Right atrium auricular region (tissue), 2 donors: ENCODE measurements around the gene UMODL1. TPM values are rescaled to one million over a fixed set of nuclear protein-coding genes. Genes with fewer than 3 reads are reported as not detected.

Source experiments
- DNase-seq: peaks from one replicate; pipeline ENCODE4 v3.0.0-alpha.2; 2019; ENCODE audit warnings: low spot score
- H3K27ac ChIP-seq, 2 donors: fragments of 200-600 bp; sonication (generic); 1 replicate in 1 of 2; 2 replicates in 1 of 2; pipeline ENCODE4 v1.5.1; 2016 to 2019
- H3K27me3 ChIP-seq, 2 donors: fragments of 200-600 bp; sonication (generic); one replicate each; pipeline versions ENCODE4 v1.5.1 to v1.6.0; 2017 to 2019
- H3K36me3 ChIP-seq: fragments of 200-600 bp; sonication (generic); one replicate; pipeline ENCODE4 v1.5.1; 2016
- H3K4me1 ChIP-seq, 2 donors: fragments of 200-600 bp; sonication (generic); one replicate each; pipeline versions ENCODE4 v1.5.1 to v1.6.0; 2017 to 2019
- H3K4me3 ChIP-seq, 2 donors: fragments of 200-600 bp; sonication (generic); 1 replicate in 1 of 2; 2 replicates in 1 of 2; pipeline ENCODE4 v1.5.1; 2017 to 2019; ENCODE audit warnings: mild to moderate bottlenecking in 1 of 2, moderate library complexity in 1 of 2
- H3K9me3 ChIP-seq, 2 donors: fragments of 200-600 bp; sonication (generic); one replicate each; pipeline ENCODE4 v1.5.1; 2019
- total RNA-seq, 2 donors: library from RNA; depleted of rRNA; stranded (reverse); fragments of >200 nt; gene quantifications; one replicate each; pipeline ENCODE4 v1.1.0, GENCODE V29; 2016
- TF ChIP-seq, protein P1 (sequence below), 2 donors: fragments of 200-600 bp; sonication (generic); IDR thresholded peaks; one replicate each; pipeline ENCODE4 v1.5.1; 2019; ENCODE audit warnings: antibody characterized with exemption in 2 of 2

Gene UMODL1
- total RNA-seq, 2 donors from 2014 or later = not detected

GRCh38 chr21:42058631-42059111 lies 12.4 kb upstream of the UMODL1 start:
- Histone ChIP-seq H3K36me3 (no peaks in the 10 kb centered on the region), H3K4me1 (peaks cover 0 to 13% of the 10 kb centered on the region in 2 donors), H3K27ac (no peak overlapping the region), H3K4me3 (no peak overlapping the region), H3K27me3 (no peaks in the 10 kb centered on the region), H3K9me3 (no peaks in the 10 kb centered on the region)
- DNase-seq = no peak
- TF ChIP-seq, protein P1, sequence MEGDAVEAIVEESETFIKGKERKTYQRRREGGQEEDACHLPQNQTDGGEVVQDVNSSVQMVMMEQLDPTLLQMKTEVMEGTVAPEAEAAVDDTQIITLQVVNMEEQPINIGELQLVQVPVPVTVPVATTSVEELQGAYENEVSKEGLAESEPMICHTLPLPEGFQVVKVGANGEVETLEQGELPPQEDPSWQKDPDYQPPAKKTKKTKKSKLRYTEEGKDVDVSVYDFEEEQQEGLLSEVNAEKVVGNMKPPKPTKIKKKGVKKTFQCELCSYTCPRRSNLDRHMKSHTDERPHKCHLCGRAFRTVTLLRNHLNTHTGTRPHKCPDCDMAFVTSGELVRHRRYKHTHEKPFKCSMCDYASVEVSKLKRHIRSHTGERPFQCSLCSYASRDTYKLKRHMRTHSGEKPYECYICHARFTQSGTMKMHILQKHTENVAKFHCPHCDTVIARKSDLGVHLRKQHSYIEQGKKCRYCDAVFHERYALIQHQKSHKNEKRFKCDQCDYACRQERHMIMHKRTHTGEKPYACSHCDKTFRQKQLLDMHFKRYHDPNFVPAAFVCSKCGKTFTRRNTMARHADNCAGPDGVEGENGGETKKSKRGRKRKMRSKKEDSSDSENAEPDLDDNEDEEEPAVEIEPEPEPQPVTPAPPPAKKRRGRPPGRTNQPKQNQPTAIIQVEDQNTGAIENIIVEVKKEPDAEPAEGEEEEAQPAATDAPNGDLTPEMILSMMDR (IDR thresholded peaks at IDR 0.05) = no peak

- TF ChIP-seq, protein P1 (IDR thresholded peaks at IDR 0.05) = no peak
- H3K27ac ChIP-seq = no peak overlapping the region
- no peaks in the 10 kb centered on the region for H3K9me3 ChIP-seq
- H3K27me3 ChIP-seq = no peaks in the 10 kb centered on the region
- H3K4me3 ChIP-seq = no peak overlapping the region
- H3K36me3 ChIP-seq = no peaks in the 10 kb centered on the region
- H3K4me1 ChIP-seq = peaks cover 0 to 13% of the 10 kb centered on the region in 2 donors
- no peak for DNase-seq
Observed at GRCh38 chr21:42059141-42059540, 12.0 kb upstream of the UMODL1 start.

DNA sequence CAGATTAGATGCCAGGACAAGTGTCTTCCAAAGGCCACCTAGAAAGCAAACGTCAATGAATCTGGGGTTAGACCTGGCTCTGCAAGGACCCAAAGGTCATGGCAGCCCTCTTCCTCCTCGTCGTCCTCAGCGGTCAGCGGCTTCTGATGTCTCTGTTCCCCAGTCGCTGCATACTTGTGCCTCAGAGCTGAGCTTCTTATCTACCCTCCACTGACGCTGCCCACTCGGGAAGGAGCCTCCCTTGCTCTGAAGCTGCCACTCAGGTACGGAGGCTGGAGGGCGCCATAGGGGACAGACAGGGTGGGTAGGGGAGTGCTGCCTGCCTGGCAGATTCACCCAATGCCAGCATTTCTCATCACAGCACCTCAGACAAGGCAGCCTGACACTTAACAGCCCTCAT lies 11.4 kb upstream of the UMODL1 start:
- no peaks in the 10 kb centered on the region for H3K36me3 ChIP-seq
- no peak overlapping the region for H3K27ac ChIP-seq
- H3K9me3 ChIP-seq = no peaks in the 10 kb centered on the region
- peaks cover 0 to 13% of the 10 kb centered on the region in 2 donors for H3K4me1 ChIP-seq
- H3K4me3 ChIP-seq = no peak overlapping the region
- H3K27me3 ChIP-seq = no peaks in the 10 kb centered on the region
- no peak for DNase-seq
- TF ChIP-seq, protein P1 (IDR thresholded peaks at IDR 0.05) = no peak

GRCh38 chr21:42060166-42060565 lies 11.0 kb upstream of the UMODL1 start:
- Histone ChIP-seq H3K27me3 (no peaks in the 10 kb centered on the region), H3K36me3 (no peaks in the 10 kb centered on the region), H3K27ac (no peak overlapping the region), H3K9me3 (no peaks in the 10 kb centered on the region), H3K4me3 (no peak overlapping the region), H3K4me1 (peaks cover 0 to 13% of the 10 kb centered on the region in 2 donors)
- TF ChIP-seq, protein P1 (IDR thresholded peaks at IDR 0.05) = no peak
- no peak for DNase-seq

- no peaks in the 10 kb centered on the region for H3K9me3 ChIP-seq
- TF ChIP-seq, protein P1 (IDR thresholded peaks at IDR 0.05) = no peak
- H3K4me3 ChIP-seq = no peak overlapping the region
- no peaks in the 10 kb centered on the region for H3K36me3 ChIP-seq
- H3K4me1 ChIP-seq = peaks cover 0 to 13% of the 10 kb centered on the region in 2 donors
- H3K27ac ChIP-seq = no peak overlapping the region
- no peaks in the 10 kb centered on the region for H3K27me3 ChIP-seq
- no peak for DNase-seq
Observed at GRCh38 chr21:42061195-42061985, 9.7 kb upstream of the UMODL1 start.

DNA sequence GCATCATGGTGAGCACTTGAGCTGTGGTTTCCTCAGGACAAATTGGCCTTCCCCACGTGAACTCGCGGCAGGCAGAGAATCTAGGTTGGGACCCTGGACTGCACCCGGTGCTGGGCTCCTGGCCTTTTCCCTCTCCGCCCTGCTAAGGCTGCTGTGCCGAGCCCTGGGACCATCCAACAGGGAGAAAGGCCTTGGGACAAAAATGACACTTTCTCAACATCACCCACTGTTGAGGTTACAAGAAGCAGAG lies 9.2 kb upstream of the UMODL1 start:
- peaks cover 0 to 13% of the 10 kb centered on the region in 2 donors for H3K4me1 ChIP-seq
- TF ChIP-seq, protein P1 (IDR thresholded peaks at IDR 0.05) = no peak
- no peak overlapping the region for H3K4me3 ChIP-seq
- no peaks in the 10 kb centered on the region for H3K27me3 ChIP-seq
- H3K27ac ChIP-seq = no peak overlapping the region
- no peak for DNase-seq
- no peaks in the 10 kb centered on the region for H3K36me3 ChIP-seq
- no peaks in the 10 kb centered on the region for H3K9me3 ChIP-seq
